ENCODE results near the gene C6orf47.
A peak's percentile ranks its signal among the peaks of the same experiment; 100 is the strongest.
"Not testable (repeated sequence)": the region's sequence is repeated elsewhere in the genome, so short reads cannot be mapped to it uniquely, and the experiment has no call there.

The C6orf47 gene, protein sequence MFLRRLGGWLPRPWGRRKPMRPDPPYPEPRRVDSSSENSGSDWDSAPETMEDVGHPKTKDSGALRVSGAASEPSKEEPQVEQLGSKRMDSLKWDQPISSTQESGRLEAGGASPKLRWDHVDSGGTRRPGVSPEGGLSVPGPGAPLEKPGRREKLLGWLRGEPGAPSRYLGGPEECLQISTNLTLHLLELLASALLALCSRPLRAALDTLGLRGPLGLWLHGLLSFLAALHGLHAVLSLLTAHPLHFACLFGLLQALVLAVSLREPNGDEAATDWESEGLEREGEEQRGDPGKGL

DNA sequence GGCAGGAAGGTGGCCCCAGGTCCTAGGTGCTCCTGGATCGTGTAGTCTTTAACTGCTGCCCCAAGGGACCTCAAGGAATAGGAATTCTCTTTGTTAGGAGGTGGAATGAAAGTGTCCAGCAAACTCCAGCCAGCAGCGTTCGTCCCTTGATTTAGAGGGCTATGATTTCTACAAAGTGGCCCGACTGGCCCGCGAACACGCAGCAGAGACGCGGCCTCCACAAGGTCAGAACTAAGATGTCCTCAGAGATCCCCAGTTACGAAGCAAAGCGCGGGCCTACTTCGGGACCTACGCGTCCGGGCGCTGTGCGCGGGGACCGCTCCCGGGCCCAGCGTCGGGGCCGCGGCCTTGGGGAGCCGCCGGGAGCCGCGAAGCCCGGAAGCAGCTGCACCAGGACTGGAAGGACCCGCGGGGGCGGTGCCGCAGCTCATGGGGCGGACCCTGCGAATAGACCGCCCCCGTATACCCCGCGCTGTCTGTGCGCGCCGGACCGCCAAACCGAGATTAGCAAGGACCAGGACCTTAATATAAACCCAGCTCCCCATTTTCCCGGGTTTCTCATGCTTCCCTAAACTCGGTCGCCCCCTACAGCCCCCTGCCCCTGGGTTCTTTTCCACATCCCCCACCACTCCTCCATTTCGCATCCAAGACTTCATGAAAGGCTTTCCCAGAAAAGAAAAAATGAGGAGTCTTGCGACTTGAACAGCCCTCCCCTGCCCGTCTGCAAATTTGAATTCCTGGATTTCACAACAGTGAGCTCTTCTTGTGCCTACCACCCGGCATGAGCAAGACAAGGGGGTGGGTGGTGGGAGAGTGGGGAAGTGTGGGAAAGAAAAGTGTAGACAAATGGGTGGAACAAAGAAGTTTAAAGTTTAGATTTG, at the start of gene C6orf47:
Gene C6orf47, minus strand, starts transcription at position 398 of the 881 bp plus-strand sequence. CDS start 831 bp downstream, outside the sequence.
- peak; percentile 28 for DNase-seq

DNA sequence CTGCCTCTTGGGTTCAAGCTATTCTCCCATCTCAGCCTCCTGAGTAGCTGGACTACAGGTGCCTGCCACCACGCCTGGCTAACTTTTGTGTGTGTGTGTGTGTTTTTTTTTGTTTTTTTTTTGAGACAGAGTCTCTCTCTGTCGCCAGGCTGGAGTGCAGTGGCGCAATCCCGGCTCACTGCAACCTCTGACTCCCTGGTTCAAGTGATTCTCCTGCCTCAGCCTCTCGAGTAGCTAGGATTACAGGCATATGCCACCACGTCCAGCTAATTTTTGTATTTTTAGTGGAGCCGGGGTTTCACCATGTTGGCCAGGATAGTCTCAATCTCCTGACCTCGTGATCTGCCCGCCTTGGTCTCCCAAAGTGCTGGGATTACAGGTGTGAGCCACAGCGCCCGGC, 48.6 kb upstream of the C6orf47 start:
- DNase-seq: not testable (repeated sequence)

DNA sequence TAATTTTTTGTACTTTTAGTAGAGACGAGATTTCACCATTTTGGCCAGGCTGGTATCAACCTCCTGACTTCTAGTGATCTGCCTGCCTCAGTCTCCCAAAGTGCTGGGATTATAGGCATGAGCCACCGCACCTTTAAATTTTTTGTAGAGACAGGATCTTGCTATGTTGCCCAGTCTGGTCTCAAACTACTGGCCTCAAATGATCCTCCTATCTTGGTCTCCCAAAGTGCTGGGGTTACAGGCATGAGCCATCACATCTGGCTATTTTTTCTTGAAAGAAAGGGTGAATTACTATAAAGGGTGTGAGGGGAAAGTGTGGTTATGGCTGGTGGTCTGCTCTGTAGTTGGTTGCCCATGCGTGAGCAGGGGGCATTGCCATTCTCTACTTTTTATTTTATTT, 47.6 kb upstream of the C6orf47 start:
- DNase-seq: no peak

DNA sequence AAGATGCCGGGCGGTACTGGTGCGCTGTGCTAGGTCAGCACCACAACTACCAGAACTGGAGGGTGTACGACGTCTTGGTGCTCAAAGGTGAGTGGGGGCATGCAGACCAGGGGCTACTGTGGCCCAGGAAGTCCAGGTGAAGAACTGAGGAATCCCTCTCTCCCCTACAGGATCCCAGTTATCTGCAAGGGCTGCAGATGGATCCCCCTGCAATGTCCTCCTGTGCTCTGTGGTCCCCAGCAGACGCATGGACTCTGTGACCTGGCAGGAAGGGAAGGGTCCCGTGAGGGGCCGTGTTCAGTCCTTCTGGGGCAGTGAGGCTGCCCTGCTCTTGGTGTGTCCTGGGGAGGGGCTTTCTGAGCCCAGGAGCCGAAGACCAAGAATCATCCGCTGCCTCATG, 47.1 kb upstream of the C6orf47 start:
- no peak for DNase-seq

DNA sequence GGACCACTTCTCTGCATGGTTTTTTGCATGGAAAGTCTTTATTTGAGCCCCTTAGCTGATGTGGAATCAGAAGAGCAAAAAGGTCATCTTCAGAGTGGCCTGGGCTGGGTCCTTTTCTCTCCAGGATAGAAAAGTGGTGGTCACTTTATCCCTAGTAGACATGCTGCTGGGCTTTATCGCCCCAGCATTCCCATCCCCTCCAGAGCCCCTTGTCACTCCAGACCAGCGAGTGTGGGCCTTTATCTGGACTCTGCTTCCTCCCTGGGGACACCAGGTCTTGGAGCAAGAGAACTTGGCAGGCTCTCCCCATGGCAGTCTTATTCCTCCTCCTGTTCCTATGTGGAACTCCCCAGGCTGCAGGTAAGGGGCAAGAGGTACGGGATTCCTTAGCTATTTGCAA, 46.0 kb upstream of the C6orf47 start, which contains the start of gene LY6G6F:
Gene LY6G6F, plus strand, starts transcription at position 268 of the 400 bp plus-strand sequence. Its CDS starts 41 bp downstream, at position 309.
- no peak for DNase-seq

DNA sequence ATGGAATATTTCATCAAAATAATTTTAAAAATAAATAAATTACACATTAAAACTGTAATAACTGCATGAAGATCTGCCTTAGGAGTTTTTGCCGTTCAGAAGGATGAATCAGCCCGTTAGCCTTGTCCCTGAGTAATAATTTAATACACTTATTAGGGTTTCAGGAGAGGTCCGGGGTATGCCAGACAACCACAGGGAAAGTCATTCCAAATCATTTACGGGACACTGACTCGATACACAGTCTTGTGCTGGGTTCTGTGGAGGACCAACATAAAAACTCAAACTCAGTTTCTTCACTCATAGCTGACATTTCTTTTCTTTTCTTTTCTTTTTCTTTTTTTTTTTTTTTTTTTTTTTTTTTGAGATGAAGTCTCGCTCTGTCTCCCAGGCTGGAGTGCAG, 45.4 kb upstream of the C6orf47 start:
- no peak for DNase-seq

DNA sequence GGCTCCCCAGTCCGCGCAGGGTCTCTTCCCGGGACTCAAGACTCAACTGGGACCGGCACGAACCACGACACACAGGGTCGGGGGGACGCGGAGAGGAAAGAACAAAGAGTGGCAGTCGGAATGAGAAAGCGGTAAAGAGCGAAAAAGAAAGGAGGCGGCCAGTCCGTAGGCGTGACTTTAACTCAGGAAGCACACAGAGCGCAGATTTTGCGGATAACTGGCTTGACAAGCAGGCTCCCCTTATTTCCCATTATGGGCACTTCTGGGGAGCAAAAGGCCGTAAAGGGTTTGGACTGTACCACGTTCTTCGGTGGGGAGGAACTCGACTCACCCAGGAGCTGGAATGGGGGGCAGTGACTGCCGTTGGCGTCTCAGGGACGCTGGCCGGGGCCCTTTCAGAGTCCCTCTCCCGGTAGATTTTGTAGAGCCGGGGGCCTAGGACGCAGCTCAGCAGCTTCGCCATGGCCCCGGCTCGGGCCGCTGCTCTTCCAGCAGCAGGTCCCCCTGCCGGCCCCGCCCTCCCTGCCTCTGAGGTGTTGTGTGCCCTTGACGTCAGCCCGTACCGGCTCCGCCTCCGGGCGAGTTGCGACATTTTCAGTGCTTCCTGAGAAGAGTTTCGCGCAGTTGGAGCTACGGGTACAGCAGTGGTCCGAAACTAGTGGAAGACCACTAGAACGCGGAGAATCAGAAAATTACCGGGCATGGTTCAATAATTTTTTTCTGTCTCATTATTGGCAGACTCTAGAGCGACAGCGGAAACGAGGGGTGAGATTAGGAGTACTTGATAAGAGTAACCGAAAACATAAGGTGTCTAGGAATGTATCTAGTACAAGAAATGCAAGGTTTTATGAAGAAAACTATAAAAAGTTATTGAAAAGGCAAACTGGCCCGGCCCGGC, 42.5 kb upstream of the C6orf47 start, which contains the start of gene ABHD16A:
Gene ABHD16A, minus strand, starts transcription at position 506 of the 898 bp plus-strand sequence. Its CDS starts 43 bp downstream, at position 463.
- DNase-seq: peak; percentile 81

DNA sequence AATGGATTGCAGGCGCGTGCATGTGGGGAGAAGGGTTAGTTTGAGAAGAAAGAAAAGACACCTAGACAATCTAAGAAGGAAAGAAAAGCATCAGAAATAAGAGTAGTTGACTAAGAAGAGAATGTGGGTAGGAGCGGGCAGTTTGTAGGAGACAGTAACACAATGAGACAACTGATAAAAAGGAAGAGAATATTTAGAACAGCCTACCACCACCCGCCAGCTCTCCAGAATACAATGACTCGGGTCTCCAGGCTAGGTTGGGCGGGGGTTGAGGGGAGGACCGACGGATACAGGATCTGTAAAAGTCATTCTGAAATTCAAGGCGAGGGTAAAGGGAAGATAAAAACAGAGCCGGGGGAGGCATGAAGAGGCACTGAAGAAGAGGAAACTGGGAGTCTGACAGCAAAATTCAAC, 41.8 kb upstream of the C6orf47 start:
- DNase-seq: no peak

DNA sequence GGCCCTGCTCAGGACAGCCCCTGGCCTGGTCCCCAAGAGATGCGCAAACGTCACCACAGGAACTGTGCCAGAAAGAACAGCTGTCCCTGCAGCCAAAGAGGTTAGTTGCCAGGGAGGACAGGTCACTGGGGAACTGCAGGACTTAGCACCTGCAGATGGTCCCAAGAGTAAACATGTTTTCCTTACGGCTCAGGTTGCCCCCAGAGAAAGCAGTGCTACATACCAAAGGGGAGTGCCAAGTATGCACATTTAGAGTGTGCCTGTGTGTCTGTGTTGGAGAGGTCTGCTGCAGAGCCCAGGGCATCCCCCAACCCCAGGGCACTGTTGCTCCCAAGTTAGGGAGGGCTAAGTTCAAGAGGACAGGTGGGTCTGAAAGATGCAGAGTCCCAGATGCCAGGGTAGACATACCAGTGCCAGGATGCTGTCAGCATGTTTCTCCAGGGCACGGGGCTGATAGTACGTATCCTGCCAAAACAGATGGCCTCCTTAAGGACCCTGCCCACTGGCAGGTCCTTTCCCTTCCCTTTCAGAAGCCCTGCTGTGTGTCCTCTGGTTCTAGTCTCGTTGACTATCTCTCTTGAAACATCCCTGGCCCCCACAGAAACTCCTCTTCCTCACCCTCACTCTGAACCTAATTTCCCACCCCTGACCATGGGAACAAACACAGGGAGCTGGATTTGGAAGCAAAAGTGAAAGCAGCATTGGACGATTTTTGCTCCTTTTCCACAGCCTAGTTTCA, 41.3 kb upstream of the C6orf47 start:
- peak; percentile 19 for DNase-seq

DNA sequence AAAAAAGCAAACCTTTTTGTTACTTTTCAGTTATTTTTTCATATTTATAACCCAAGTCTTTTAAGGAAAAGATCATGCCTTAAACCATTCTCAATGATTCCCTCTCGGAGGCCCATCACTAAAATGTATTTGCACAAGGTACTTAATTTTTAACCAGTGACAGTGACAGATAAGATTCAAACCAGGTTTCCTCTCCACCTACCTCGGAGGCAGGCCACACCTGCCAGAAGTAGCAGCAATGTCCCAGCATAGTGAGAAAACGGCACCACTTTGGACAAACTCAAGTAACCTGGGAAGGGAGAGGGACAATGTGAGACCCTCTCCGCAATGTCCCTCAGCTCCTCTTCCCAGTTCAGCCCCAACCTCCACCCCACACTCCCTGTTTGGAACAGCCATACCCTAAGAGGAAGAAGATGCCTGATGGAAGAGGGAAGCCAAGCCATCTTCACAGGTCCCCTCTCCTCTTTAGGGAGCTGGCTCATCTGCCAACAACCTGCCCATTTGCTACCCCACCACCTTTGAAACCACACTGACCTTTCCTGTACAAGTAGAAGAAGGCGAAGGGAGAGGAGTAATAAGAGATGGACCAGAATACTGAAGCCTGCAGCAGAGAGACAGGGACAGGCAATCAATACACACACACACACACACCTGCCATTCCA, 40.3 kb upstream of the C6orf47 start:
- DNase-seq: no peak

DNA sequence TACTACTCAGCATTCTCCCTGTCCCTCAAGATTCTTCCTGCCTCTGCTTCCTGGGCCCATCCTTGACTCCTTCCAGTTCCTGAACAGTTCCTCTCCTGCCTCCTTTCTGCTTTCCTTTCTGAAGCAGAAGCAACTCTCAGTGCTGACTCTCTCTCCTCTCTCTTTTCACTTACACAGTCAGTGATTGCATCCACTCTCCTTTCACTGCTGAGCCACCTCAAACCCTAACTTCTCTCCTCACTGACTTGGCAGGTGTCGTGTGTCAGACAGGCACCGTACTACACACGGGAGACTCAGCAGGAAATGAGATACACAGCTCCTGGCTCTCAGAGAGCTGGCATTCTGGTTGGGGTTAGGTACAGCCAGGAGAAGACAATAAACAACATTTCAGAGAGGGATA, 37.0 kb upstream of the C6orf47 start:
- no peak for DNase-seq

DNA sequence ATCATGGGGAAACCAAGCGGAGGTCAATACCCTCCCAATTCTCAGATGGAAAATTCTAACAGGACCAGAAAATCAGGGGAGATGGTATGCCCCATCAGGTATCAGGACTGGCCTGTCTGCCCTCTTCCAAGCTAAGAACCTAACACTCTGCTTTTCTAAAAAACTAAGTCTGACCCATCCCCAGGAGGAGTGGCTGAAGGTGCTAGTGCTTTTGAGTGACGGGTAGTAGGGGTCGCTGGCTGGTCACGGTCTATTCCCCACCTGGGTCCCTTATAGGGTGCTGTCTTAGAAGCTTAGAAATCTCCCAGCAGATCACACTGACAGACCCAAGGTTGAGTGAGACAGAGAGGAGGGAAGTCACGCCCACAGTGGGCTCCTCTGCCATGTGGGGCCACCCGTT, 33.0 kb upstream of the C6orf47 start:
- no peak for DNase-seq

DNA sequence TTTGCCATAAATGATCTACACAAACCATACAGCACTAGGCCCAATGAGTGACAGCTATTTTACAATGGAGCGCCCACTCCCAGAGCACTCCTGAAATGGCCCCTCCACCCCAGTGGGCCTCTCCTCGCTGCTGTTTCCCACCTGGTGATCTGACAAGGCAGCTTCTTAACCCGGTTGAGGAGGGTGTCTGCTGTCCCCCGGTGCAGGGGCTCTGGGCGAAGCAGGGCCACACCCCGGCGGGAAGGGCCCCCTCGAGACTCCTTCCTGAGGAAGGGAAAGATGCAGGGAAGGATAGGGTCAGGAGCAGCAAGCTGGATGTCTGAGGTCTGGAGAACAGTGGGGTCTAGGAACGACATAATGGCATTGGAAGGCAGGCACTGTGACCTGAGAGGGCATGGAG, 32.3 kb upstream of the C6orf47 start:
- DNase-seq: no peak

DNA sequence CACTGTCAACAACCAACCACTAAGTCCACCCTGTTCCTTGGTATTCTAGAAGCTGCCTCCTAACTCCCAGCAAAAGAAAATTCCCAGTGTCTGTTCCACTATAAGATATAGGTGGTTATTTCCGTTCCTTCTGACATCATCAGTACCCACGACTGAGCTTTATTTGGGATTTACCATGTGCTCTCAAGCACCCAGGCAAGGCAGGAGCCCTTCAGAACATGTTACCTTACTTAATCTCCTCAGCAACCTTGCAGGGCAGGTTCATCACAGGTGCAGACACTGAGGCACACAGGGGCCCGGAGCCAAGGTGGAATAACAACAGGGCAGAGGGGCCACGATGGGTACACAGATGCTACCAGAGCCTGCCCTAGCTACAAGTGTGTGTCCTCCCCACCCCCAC, 31.8 kb upstream of the C6orf47 start:
- DNase-seq: no peak

DNA sequence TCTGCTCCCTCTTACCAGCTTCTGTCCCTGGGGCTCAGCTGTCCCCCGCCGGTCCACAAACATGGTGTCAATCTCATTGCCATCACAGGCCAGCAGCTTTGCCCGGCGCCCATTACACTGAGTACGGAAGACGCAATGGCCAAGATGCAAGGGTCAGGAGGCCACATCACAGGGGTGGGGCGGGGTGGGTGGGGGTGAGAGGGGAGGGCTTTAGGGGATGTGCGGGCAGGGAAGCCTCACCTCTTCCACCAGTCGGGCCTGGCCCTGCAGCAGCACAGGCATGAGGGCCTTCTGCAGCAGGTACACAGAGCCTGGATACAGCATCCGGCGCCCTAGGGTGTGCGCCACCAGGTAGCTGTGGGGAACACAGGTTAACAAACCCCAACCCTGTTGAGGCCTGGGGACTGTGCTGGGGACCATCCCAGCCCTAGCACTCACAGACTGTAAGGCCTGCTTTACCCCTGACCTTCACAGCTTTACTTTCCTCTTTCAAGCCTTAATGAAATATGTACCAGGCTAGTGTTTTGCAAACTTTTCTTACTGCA, 31.1 kb upstream of the C6orf47 start:
- DNase-seq: no peak

DNA sequence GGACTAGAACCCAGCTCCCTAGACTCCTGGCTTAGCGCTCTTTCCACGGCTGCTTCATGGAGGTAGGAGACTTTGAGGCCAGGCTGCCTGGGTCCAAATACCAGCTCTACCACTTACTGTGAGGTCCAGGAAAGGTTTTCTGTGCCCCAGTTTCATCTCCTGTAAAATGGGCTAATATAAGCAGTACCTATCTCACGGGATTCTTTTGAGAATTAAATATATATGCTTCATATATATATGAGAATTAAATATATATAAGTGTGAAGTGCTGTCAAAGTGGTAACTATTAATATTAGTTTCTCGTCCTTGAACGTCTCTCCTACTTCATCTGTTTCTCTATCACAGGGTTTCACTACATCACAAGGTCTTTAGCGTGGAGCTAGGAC, 30.5 kb upstream of the C6orf47 start:
- no peak for DNase-seq

DNA sequence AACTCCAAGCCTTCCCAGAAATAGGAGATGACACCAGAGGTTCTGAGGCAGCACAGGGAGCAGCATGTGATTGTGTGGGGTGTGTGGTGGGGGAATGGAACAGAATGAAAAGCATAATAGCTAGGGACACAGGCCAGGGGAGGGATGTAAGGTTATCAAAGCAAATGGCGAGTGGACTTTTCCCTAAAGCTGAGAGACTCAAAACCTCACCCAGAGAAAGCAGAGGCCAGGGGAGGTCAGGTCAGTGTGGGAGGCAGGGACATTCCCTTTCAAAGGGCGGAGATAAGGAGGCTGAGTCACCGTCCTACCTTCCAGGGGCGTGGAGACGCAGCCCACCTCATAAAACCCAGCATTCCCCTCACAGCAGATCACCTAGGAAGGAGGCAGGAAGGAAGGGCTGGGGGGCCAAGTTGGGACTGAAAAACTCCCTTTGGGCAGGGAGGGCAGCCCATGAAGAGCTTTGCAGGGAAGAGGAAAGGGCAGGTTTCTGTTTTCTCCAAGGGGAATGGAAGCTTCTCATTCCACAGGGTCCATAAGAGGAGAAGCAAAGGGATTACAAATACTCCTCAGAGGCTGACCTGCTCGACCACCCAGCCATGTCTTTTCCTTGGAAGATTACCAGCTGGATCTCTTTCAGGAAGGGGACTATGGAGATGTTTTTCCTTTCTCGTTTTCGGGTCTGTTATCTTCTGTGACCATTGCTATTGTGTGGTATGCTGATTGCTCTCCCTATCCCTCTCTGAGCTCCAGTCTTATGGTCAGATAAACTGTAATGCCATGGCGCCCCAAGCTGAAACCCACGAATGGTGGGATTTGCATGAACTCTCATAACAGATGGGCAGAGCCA, 29.9 kb upstream of the C6orf47 start:
- DNase-seq: no peak

DNA sequence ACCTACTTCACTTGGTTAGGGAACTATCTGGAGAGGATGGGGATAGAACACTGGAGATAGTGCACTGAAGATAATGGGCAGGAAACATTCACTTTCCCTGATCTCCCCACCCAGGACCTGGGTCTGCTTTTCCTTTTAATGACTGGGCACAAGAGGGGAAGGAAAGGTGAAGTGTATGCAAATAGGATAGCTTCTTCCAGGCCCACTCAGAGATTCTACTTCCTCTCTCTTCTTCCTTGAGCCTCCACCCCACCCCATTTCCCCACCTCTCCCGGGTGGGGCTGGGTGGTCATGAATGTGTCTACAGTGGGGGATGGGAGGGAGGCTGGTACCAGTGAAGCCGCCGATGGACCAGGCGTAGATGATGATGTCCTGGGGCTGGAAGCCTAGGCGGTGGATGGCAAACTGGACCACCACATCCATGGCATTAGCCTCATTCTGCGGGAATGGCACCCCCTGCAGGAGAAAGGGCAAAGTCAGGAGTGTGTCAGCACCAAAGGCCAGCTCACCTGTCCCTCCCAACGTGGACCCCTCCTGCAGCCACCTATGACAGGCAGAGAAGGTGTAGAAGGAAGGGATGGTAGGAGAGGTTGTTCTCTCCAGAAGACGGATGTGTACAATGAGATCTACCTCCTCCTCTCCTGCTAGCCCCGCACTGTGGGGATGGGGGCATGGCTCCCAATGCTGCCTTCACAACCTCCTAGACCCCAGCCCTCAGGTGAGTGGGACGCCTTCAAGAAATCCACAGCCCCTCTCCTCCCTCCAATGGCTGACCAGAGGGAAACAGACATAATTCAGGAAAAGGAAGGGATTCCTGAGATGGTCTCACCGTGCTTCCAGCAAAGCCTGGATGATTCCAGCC, 28.9 kb upstream of the C6orf47 start:
- no peak for DNase-seq

Measured in NCI-H524 treated with DMSO at 0.1 percent for 48 hours (cell line).